ENCODE data around the gene FAM110A.

GRCh38 chr20:889106-889505, 55.6 kb downstream of the FAM110A start:
- TF ChIP-seq CTCF (IDR thresholded peaks at IDR 0.05) (no peak), ZFX (IDR thresholded peaks at IDR 0.05; ENCODE audit: borderline replicate concordance) (no peak)
